Activated gamma-delta T cell treated with anti-CD3 and anti-CD28 coated beads, Interleukin-2, amount 50 U/mL, for 16 hours (primary cell): ENCODE measurements around the gene MSANTD2.

Source experiments
- DNase-seq: peaks from one replicate; pipeline ENCODE4 v3.0.0-alpha.2; 2020; ENCODE audit warnings: low read depth

Gene MSANTD2

GRCh38 chr11:124753205-124753604, 47.0 kb downstream of the MSANTD2 start:
- DNase-seq = no peak

- no peak for DNase-seq
Measured at GRCh38 chr11:124752471-124753102, 47.6 kb downstream of the MSANTD2 start.

- no peak for DNase-seq
Measured at GRCh38 chr11:124751741-124752470, 48.3 kb downstream of the MSANTD2 start, which contains the start of gene VSIG2. Gene VSIG2 (minus strand): TSS chr11:124752255. CDS start chr11:124752137, 118 bp downstream.

- no peak for DNase-seq
Measured at GRCh38 chr11:124751391-124751740, 48.8 kb downstream of the MSANTD2 start.

GRCh38 chr11:124749912-124750311, 50.3 kb downstream of the MSANTD2 start:
- no peak for DNase-seq

GRCh38 chr11:124748481-124749343, 51.5 kb downstream of the MSANTD2 start:
- DNase-seq = no peak

GRCh38 chr11:124748100-124748418, 52.1 kb downstream of the MSANTD2 start:
- DNase-seq = no peak

- no peak for DNase-seq
Measured at GRCh38 chr11:124747406-124748099, 52.7 kb downstream of the MSANTD2 start.

GRCh38 chr11:124746621-124747243, 53.5 kb downstream of the MSANTD2 start:
- DNase-seq = peak; percentile 60

GRCh38 chr11:124745835-124746620, 54.2 kb downstream of the MSANTD2 start:
- no peak for DNase-seq

- no peak for DNase-seq
Measured at GRCh38 chr11:124745270-124745834, 54.9 kb downstream of the MSANTD2 start.

GRCh38 chr11:124743050-124743449, 57.2 kb downstream of the MSANTD2 start:
- DNase-seq = no peak

GRCh38 chr11:124742555-124742954, 57.7 kb downstream of the MSANTD2 start:
- DNase-seq = no peak

GRCh38 chr11:124740277-124740882, 59.8 kb downstream of the MSANTD2 start:
- DNase-seq = no peak

GRCh38 chr11:124739479-124740276, 60.5 kb downstream of the MSANTD2 start, which contains the start of gene NRGN:
Gene NRGN (plus strand): TSS chr11:124739942. CDS start chr11:124740085, 143 bp downstream.
- DNase-seq = peak; percentile 70

GRCh38 chr11:124738713-124739478, 61.3 kb downstream of the MSANTD2 start:
- DNase-seq = no peak

- no peak for DNase-seq
Measured at GRCh38 chr11:124737638-124738305, 62.4 kb downstream of the MSANTD2 start.

- no peak for DNase-seq
Measured at GRCh38 chr11:124736736-124737135, 63.5 kb downstream of the MSANTD2 start.
